Heart right ventricle (tissue), 16 donors: ENCODE results near the gene SCYGR7. TPM values are rescaled to one million over a fixed set of nuclear protein-coding genes. Genes with fewer than 3 reads are reported as not detected.

ENCODE experiments used
- ATAC-seq, 8 donors: fragments of 200-7000 bp; cut with Tn5 transposase; one replicate each; pipeline ENCODE4 v1.9.1; 2020; ENCODE audit warnings: mild to moderate bottlenecking in 8 of 8, moderate library complexity in 8 of 8, moderate number of reproducible peaks in 1 of 8
- DNase-seq, 2 donors: peaks; one replicate each; pipeline ENCODE4 v3.0.0-alpha.2; 2020
- H3K27ac ChIP-seq, 10 donors: fragments of 200-600 bp; sonication (generic) in 2 of 10; one replicate each; pipeline versions ENCODE4 v1.5.0 to v1.8.0; 2020 to 2022; ENCODE audit warnings: mild to moderate bottlenecking in 3 of 10
- H3K27me3 ChIP-seq, 7 donors: fragments of 200-600 bp; one replicate each; pipeline ENCODE4 v1.8.0; 2021 to 2022; ENCODE audit warnings: mild to moderate bottlenecking in 2 of 7
- H3K36me3 ChIP-seq, 9 donors: fragments of 200-600 bp; sonication (generic) in 1 of 9; one replicate each; pipeline versions ENCODE4 v1.5.0 to v1.8.0; 2020 to 2022; ENCODE audit warnings: mild to moderate bottlenecking in 2 of 9
- H3K4me1 ChIP-seq, 9 donors: fragments of 200-600 bp; sonication (generic) in 1 of 9; one replicate each; pipeline versions ENCODE4 v1.5.0 to v1.8.0; 2020 to 2022; ENCODE audit warnings: mild to moderate bottlenecking in 4 of 9
- H3K4me3 ChIP-seq, 10 donors: fragments of 200-600 bp; sonication (generic) in 2 of 10; one replicate each; pipeline versions ENCODE4 v1.5.0 to v1.8.0; 2020 to 2022; ENCODE audit warnings: mild to moderate bottlenecking in 7 of 10, moderate library complexity in 2 of 10
- H3K9me3 ChIP-seq, 11 donors: fragments of 200-600 bp in 10 of 11; sonication (generic) in 2 of 11; one replicate each; pipeline versions ENCODE4 v1.5.0 to v1.8.0; 2013 to 2022; ENCODE audit warnings: mild to moderate bottlenecking in 2 of 11, control low read depth in 1 of 11, moderate library complexity in 1 of 11
- WGBS, 2 donors: extraction: QIAGEN DNeasy Blood & Tissue Kit; methylation state at CpG; one replicate each; pipeline ENCODE4 v1.1.7; 2013; ENCODE audit warnings: inconsistent platforms in 1 of 2; 5-methylcytosine and 5-hydroxymethylcytosine counted together
- intact Hi-C, 10 donors: fragments of 100-400 bp; cut with DNase I; formaldehyde crosslinking; loops; one replicate each; pipeline versions ENCODE4 v1.11.1 to v1.14.2; 2022
- polyA plus RNA-seq, 2 donors: library from polyadenylated mRNA; stranded (reverse); fragments of 200-250 nt; gene quantifications; one replicate each; pipeline ENCODE4 v1.2.3, GENCODE V29; 2013
- total RNA-seq, 10 donors: library from RNA; stranded (reverse); fragmentation: NEBNext Ultra II Directional in 3 of 10; extraction: Animal tissue kit (Norgen Biotek cat#: 25700) in 3 of 10; gene quantifications; one replicate each; pipeline versions ENCODE4 v1.2.1 to v1.2.4, GENCODE V29; 2021 to 2023
- TF ChIP-seq, protein P1 (sequence below), 9 donors: fragments of 200-600 bp; sonication (generic) in 2 of 9; IDR thresholded peaks; one replicate each; pipeline versions ENCODE4 v1.5.0 to v1.8.0; 2021 to 2022; ENCODE audit warnings: antibody characterized with exemption in 9 of 9, mild to moderate bottlenecking in 5 of 9, moderate library complexity in 1 of 9
- donor health status: Arrhythmogenic right ventricular cardiomyopathy.
- donor health status: ischemic (EF 13 %, LVEDD 7.1; RV severe dilation, severe dysfunction).
- donor health status: healthy with polysubstance abuse.
- donor health status: DM: no; HTN: yes; CAD: no.
- donor health status: DM: no; HTN: no; CAD: no.
- donor health status: ischemic (EF 25% LVEDD 6.9; RV normal size, moderate dysfunction).
- donor health status: ischemic (EF 25% LVEDD 5.7; RV mildly dilated, moderate dysfunction).
- donor health status: healthy.
- donor health status: DM: yes; HTN: yes; CAD: no.
- donor health status: Ischemic cardiomyopathy.
- donor health status: ischemic (EF 35%, LVEDD 5.7; RV mildly dilated, moderate dysfunction).
- donor health status: nonischemic (EF 11% LVEDD 7.7; RV severe dilation, severe dysfunction).
- donor health status: DM: yes; HTN: yes; CAD: no.
- donor health status: PGD.
- donor health status: ischemic (EF 29% LVEDD 5.4; RV normal size, mild dysfunction).
- donor health status: nonischemic (EF 23%, LVEDD 6.1; RV moderate dilation, normal function).

Gene SCYGR7
- total and polyA plus RNA-seq, 12 donors: not detected

DNA sequence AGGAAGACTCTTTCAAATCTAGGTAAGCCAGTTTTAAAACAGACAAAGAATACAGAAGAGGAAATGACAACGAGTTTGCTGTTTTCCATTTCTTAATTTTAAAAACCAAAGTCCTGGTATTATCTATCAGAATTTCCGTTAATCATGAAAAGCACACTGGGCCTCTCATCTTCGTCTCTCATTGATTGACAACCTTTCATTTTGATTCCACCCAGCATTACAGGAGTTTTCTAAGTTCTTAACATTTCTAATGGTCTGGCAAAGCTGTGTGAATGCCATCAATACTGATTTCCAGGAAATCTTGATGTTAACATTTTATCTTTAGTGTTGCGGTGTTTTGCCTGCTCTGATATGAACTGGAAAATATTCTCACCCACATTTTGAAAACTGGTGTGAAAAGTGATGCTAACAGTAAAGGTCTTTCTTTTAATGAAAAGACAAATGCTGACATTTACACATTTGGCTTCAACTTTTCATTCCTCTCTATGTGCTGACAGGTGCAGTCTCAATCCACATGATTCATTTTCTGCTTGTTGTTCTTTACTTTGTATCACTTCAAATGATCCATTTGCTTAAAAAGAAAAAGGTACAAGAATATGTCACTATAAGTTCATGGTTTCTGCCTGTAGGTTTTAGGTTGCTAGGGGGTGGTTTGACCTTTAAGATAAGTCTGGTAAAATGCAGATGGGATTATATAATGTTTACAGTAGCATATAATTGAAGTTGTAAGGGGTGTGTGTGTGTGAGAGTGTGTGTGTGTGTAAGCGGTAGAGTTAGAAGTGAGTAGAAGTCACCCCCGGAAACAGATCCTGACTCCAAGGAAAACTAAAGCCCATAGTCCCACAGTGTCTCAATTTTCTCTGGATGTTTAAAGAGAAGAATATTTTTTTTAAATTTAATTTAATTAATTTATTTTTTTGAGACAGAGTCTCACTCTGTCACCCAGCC is 47.0 kb downstream of the SCYGR7 start:
- intact Hi-C loops: no loop called here

More for the DNA sequence above, 47.0 kb downstream of the SCYGR7 start:
- Histone ChIP-seq H3K4me3 (no peak overlapping the region), H3K27ac (no peak overlapping the region), H3K9me3 (no peaks in the 10 kb centered on the region), H3K27me3 (peaks cover 0 to 8% (median 0%) of the 10 kb centered on the region in 7 donors), H3K4me1 (no peaks in the 10 kb centered on the region), H3K36me3 (no peaks in the 10 kb centered on the region)
- TF ChIP-seq, protein P1, sequence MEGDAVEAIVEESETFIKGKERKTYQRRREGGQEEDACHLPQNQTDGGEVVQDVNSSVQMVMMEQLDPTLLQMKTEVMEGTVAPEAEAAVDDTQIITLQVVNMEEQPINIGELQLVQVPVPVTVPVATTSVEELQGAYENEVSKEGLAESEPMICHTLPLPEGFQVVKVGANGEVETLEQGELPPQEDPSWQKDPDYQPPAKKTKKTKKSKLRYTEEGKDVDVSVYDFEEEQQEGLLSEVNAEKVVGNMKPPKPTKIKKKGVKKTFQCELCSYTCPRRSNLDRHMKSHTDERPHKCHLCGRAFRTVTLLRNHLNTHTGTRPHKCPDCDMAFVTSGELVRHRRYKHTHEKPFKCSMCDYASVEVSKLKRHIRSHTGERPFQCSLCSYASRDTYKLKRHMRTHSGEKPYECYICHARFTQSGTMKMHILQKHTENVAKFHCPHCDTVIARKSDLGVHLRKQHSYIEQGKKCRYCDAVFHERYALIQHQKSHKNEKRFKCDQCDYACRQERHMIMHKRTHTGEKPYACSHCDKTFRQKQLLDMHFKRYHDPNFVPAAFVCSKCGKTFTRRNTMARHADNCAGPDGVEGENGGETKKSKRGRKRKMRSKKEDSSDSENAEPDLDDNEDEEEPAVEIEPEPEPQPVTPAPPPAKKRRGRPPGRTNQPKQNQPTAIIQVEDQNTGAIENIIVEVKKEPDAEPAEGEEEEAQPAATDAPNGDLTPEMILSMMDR (IDR thresholded peaks at IDR 0.05): no peak
- no peak for ATAC-seq
- WGBS, 2 donors: 78 to 83% methylated on average over 6 of the region's 6 CpGs
- no peak for DNase-seq

Other genes starting within 250 kb of the SCYGR7 start
- gene SCYGR2, start 129.4 kb upstream of the SCYGR7 start, total RNA-seq: not detected
- gene SCYGR2, start 129.4 kb upstream of the SCYGR7 start, polyA plus RNA-seq: not detected
- gene SCYGR3, start 113.5 kb upstream of the SCYGR7 start, total RNA-seq: not detected
- gene SCYGR3, start 113.5 kb upstream of the SCYGR7 start, polyA plus RNA-seq: not detected
- gene SCYGR4, start 110.8 kb upstream of the SCYGR7 start, total RNA-seq: not detected
- not detected for gene SCYGR4, start 110.8 kb upstream of the SCYGR7 start, polyA plus RNA-seq
- not detected for gene SCYGR5, start 61.5 kb upstream of the SCYGR7 start, total RNA-seq
- not detected for gene SCYGR5, start 61.5 kb upstream of the SCYGR7 start, polyA plus RNA-seq
- gene SLC19A3, start 10.3 kb upstream of the SCYGR7 start, total RNA-seq: 1 to 10 TPM in 4 of 10 donors, under 1 TPM in 6; 0.13 to 4.5 (median 0.74) TPM
- gene SLC19A3, start 10.3 kb upstream of the SCYGR7 start, polyA plus RNA-seq: 1 to 10 TPM in 1 of 2 donors, under 1 TPM in 1; 0.81 to 2.3 TPM
- not detected for gene SCYGR6, start 3.6 kb upstream of the SCYGR7 start, total RNA-seq
- gene SCYGR6, start 3.6 kb upstream of the SCYGR7 start, polyA plus RNA-seq: not detected
- not detected for gene SCYGR8, start 17.6 kb downstream of the SCYGR7 start, total RNA-seq
- gene SCYGR8, start 17.6 kb downstream of the SCYGR7 start, polyA plus RNA-seq: not detected
- not detected for gene CCL20, start 85.5 kb downstream of the SCYGR7 start, total RNA-seq
- gene CCL20, start 85.5 kb downstream of the SCYGR7 start, polyA plus RNA-seq: under 1 TPM in 1 of 2 donors, not detected in 1; 0.20 TPM
- under 1 TPM in 3 of 10 donors, not detected in 7; 0.14 to 0.50 (median 0.18) TPM for gene DAW1, start 143.3 kb downstream of the SCYGR7 start, total RNA-seq
- under 1 TPM; 0.22 to 0.43 TPM for gene DAW1, start 143.3 kb downstream of the SCYGR7 start, polyA plus RNA-seq